GM23338 (cell line): ENCODE measurements around the gene RNF8. TPM values are rescaled to one million over a fixed set of nuclear protein-coding genes. Genes with fewer than 3 reads are reported as not detected.

ENCODE experiments used
- ATAC-seq: fragments of 200-7000 bp; cut with Tn5 transposase; 3 replicates; pipeline ENCODE4 v1.9.1; 2020
- DNase-seq: peaks from one replicate; pipeline ENCODE4 v3.0.0-alpha.2; 2015; ENCODE audit warnings: low spot score
- H2AFZ ChIP-seq: fragments of 200-600 bp; sonication (generic); 2 replicates; pipeline ENCODE4 v1.8.0; 2016; ENCODE audit warnings: antibody characterized with exemption, mild to moderate bottlenecking, moderate library complexity
- H3F3A ChIP-seq: fragments of 200-600 bp; sonication (generic); replicated peaks from 2 replicates; pipeline ENCODE4 v1.8.0; 2017; ENCODE audit warnings: antibody characterized with exemption, mixed run types, low read depth
- H3K27ac ChIP-seq: fragments of 200-600 bp; sonication (generic); 2 replicates; pipeline ENCODE4 v1.6.1; 2016; ENCODE audit warnings: low read depth
- H3K27me3 ChIP-seq: fragments of 200-600 bp; sonication (generic); 2 replicates; pipeline ENCODE4 v1.8.0; 2016; ENCODE audit warnings: mild to moderate bottlenecking, mixed run types, moderate library complexity; ENCODE audit not compliant: insufficient read depth
- H3K36me3 ChIP-seq: fragments of 200-600 bp; sonication (generic); 2 replicates; pipeline ENCODE4 v1.8.0; 2016; ENCODE audit warnings: mild to moderate bottlenecking; ENCODE audit not compliant: insufficient read depth
- H3K4me1 ChIP-seq: fragments of 200-600 bp; sonication (generic); 2 replicates; pipeline ENCODE4 v1.8.0; 2016; ENCODE audit warnings: mild to moderate bottlenecking, moderate library complexity; ENCODE audit not compliant: insufficient read depth
- H3K4me2 ChIP-seq: fragments of 200-600 bp; sonication (generic); 2 replicates; pipeline ENCODE4 v1.7.1; 2017; ENCODE audit warnings: mixed run types
- H3K4me3 ChIP-seq: fragments of 200-600 bp; sonication (generic); 2 replicates; pipeline ENCODE4 v1.6.1; 2016; ENCODE audit warnings: mixed run types
- H3K79me2 ChIP-seq: fragments of 200-600 bp; sonication (generic); replicated peaks from 2 replicates; pipeline ENCODE4 v1.8.0; 2017; ENCODE audit warnings: mild to moderate bottlenecking; ENCODE audit not compliant: insufficient read depth
- H3K9me2 ChIP-seq: fragments of 200-600 bp; sonication (generic); 2 replicates; pipeline ENCODE4 v1.8.0; 2017; ENCODE audit not compliant: insufficient read depth
- H4K20me1 ChIP-seq: fragments of 200-600 bp; sonication (generic); replicated peaks from 2 replicates; pipeline ENCODE4 v1.8.0; 2017; ENCODE audit warnings: mild to moderate bottlenecking; ENCODE audit not compliant: insufficient read depth
- H3K27ac Mint-ChIP-seq: 2 replicates; pipeline ENCODE4 v1.8.0; 2020; ENCODE audit warnings: inconsistent platforms, mild to moderate bottlenecking, moderate library complexity, mixed read lengths
- H3K27me3 Mint-ChIP-seq: 3 replicates; pipeline ENCODE4 v1.8.0; 2022; ENCODE audit warnings: low read depth, mild to moderate bottlenecking, moderate library complexity, mixed read lengths, inconsistent platforms; ENCODE audit not compliant: insufficient read depth, poor library complexity
- H3K36me3 Mint-ChIP-seq: 3 replicates; pipeline ENCODE4 v1.8.0; 2021; ENCODE audit warnings: low read depth, mild to moderate bottlenecking, inconsistent platforms, moderate library complexity, mixed read lengths
- H3K4me1 Mint-ChIP-seq: 3 replicates; pipeline ENCODE4 v1.8.0; 2020; ENCODE audit warnings: mild to moderate bottlenecking, inconsistent platforms, mixed read lengths
- H3K4me3 Mint-ChIP-seq: 3 replicates; pipeline ENCODE4 v1.8.0; 2021; ENCODE audit warnings: moderate library complexity, mild to moderate bottlenecking, inconsistent platforms, mixed read lengths
- H3K9me3 Mint-ChIP-seq: 3 replicates; pipeline ENCODE4 v1.8.0; 2020; ENCODE audit warnings: moderate library complexity, mild to moderate bottlenecking, inconsistent platforms, mixed read lengths
- CREB1 ChIP-seq: fragments of 250-450 bp; sonication (Bioruptor Pico); IDR thresholded peaks from 2 replicates; pipeline ENCODE4 v1.5.0; 2020; ENCODE audit warnings: low read depth, mild to moderate bottlenecking, moderate library complexity
- CTCF ChIP-seq, 2 experiments: fragments of 200-600 bp in 1 of 2; sonication (generic) in 1 of 2; conservative IDR thresholded peaks; 2 replicates each; pipeline versions ENCODE4 v1.5.1 to v1.6.1; 2016 to 2017; ENCODE audit warnings: antibody characterized with exemption in 2 of 2, low read depth in 2 of 2, mild to moderate bottlenecking in 2 of 2, moderate library complexity in 1 of 2
- EZH2 ChIP-seq: fragments of 200-600 bp; sonication (generic); IDR thresholded peaks from one replicate; pipeline ENCODE4 v1.8.0; 2017; ENCODE audit warnings: antibody characterized with exemption, mild to moderate bottlenecking, low read depth; ENCODE audit not compliant: unreplicated experiment
- JUNB ChIP-seq: IDR thresholded peaks from one replicate; pipeline ENCODE4 v1.6.1; 2016; ENCODE audit warnings: antibody characterized with exemption; ENCODE audit not compliant: unreplicated experiment
- NANOG ChIP-seq: IDR thresholded peaks from 2 replicates; pipeline ENCODE4 v1.6.1; 2016; ENCODE audit warnings: antibody characterized with exemption, borderline replicate concordance
- REST ChIP-seq: IDR thresholded peaks from one replicate; pipeline ENCODE4 v1.6.1; 2018; ENCODE audit warnings: antibody characterized with exemption; ENCODE audit not compliant: unreplicated experiment
- STAT1 ChIP-seq: IDR thresholded peaks from one replicate; pipeline ENCODE4 v1.6.1; 2016; ENCODE audit warnings: antibody characterized with exemption; ENCODE audit not compliant: unreplicated experiment
- ZNF114 ChIP-seq: fragments of 250-450 bp; sonication (Bioruptor Pico); IDR thresholded peaks from 2 replicates; pipeline ENCODE4 v1.5.0; 2020; ENCODE audit warnings: mild to moderate bottlenecking, moderate library complexity
- ZNF331 ChIP-seq: fragments of 250-450 bp; sonication (Bioruptor Pico); IDR thresholded peaks from 2 replicates; pipeline ENCODE4 v1.5.0; 2020; ENCODE audit warnings: low read depth, mild to moderate bottlenecking, moderate library complexity
- ZNF462 ChIP-seq: fragments of 250-450 bp; sonication (Bioruptor Pico); IDR thresholded peaks from 2 replicates; pipeline ENCODE4 v1.5.0; 2020; ENCODE audit warnings: mild to moderate bottlenecking, moderate library complexity
- polyA plus RNA-seq: library from polyadenylated mRNA; unstranded; fragments of >200 nt; fragmentation: Nextera tagmentation; extraction: Ambion mirVana; gene quantifications from 2 replicates; pipeline ENCODE4 v1.2.1, GENCODE V29; 2016
- total RNA-seq: library from RNA; depleted of rRNA; stranded (reverse); fragments of >200 nt; shearing (Covaris generic); gene quantifications from 2 replicates; pipeline ENCODE4 v1.2.3, GENCODE V29; 2014

The RNF8 gene
- total and polyA plus RNA-seq, 2 experiments from 2014 or later = 41.6 to 55.2 TPM

GRCh38 chr6:37438930-37439329 lies 85.1 kb downstream of the RNF8 start:
- Mint-ChIP-seq H3K27ac (no peak overlapping the region), H3K36me3 (peaks cover 16% of the 10 kb centered on the region; the same call in 2 of the 3 replicates), H3K27me3 (peaks cover 3% of the 10 kb centered on the region), H3K9me3 (no peaks in the 10 kb centered on the region; the same call in 2 of the 3 replicates), H3K4me3 (no peak overlapping the region), H3K4me1 (peaks cover 8% of the 10 kb centered on the region)
- Histone ChIP-seq H3K4me3 (no peak overlapping the region), H2AFZ (no peak overlapping the region), H3K4me2 (no peak overlapping the region), H3K79me2 (peaks cover 28% of the 10 kb centered on the region), H3K9me2 (no peaks in the 10 kb centered on the region), H3K27ac (no peak overlapping the region), H4K20me1 (peaks cover 18% of the 10 kb centered on the region), H3K36me3 (peaks cover 3% of the 10 kb centered on the region; the same call in 1 of the 2 replicates), H3K4me1 (peaks cover 4% of the 10 kb centered on the region; the same call in 1 of the 2 replicates), H3K27me3 (no peaks in the 10 kb centered on the region), H3F3A (no peaks in the 10 kb centered on the region)
- ATAC-seq (no peak), DNase-seq (no peak)
- TF ChIP-seq ZNF331 = no peak
- no peak for TF ChIP-seq ZNF114 (CRISPR knock-in tag)

GRCh38 chr6:37441651-37442050 lies 87.9 kb downstream of the RNF8 start:
- H3K4me1 Mint-ChIP-seq = no peaks in the 10 kb centered on the region
- H3K36me3 ChIP-seq = peaks cover 19% of the 10 kb centered on the region
- no peak for TF ChIP-seq JUNB
- no peak for TF ChIP-seq ZNF462 (CRISPR knock-in tag)
- no peak for TF ChIP-seq STAT1
- TF ChIP-seq ZNF331 = no peak
- TF ChIP-seq EZH2 = no peak
- TF ChIP-seq NANOG = no peak
- TF ChIP-seq CTCF (conservative IDR thresholded peaks at IDR 0.05; ENCODE audit: low read depth in 2 of 2) = no peak
- TF ChIP-seq CREB1 (CRISPR knock-in tag) = no peak
- no peak for TF ChIP-seq REST

More at GRCh38 chr6:37441651-37442050, 87.9 kb downstream of the RNF8 start:
- ATAC-seq (no peak), DNase-seq (no peak)
- no peaks in the 10 kb centered on the region for H3K27me3 ChIP-seq
- H3K9me2 ChIP-seq = no peaks in the 10 kb centered on the region
- no peaks in the 10 kb centered on the region for H3K4me1 ChIP-seq
- no peaks in the 10 kb centered on the region for H3K9me3 Mint-ChIP-seq
- peaks cover 26% of the 10 kb centered on the region for H3K36me3 Mint-ChIP-seq
- no peak overlapping the region for H3K27ac Mint-ChIP-seq
- peaks cover 12% of the 10 kb centered on the region for H3K79me2 ChIP-seq
- no peak overlapping the region for H3K4me3 Mint-ChIP-seq
- no peak overlapping the region for H2AFZ ChIP-seq
- no peak overlapping the region for H3K4me2 ChIP-seq
- no peak overlapping the region for H3K27ac ChIP-seq
- H4K20me1 ChIP-seq = peaks cover 23% of the 10 kb centered on the region
- H3F3A ChIP-seq = no peaks in the 10 kb centered on the region
- H3K27me3 Mint-ChIP-seq = peaks cover 1% of the 10 kb centered on the region
- no peak overlapping the region for H3K4me3 ChIP-seq
